MG63 (cell line): ENCODE results near the gene TMOD3. TPM values are rescaled to one million over a fixed set of nuclear protein-coding genes. Genes with fewer than 3 reads are reported as not detected.
"Not testable (repeated sequence)": the region's sequence is repeated elsewhere in the genome, so short reads cannot be mapped to it uniquely, and the experiment has no call there.

Experiments
- DNase-seq: peaks from one replicate; pipeline ENCODE4 v3.0.0-alpha.2; 2020
- H3K27me3 ChIP-seq: fragments of 250-450 bp; sonication (Bioruptor Pico); 2 replicates; pipeline ENCODE4 v1.5.1; 2020; ENCODE audit warnings: mild to moderate bottlenecking, moderate library complexity
- H3K36me3 ChIP-seq: fragments of 250-450 bp; sonication (Bioruptor Pico); 2 replicates; pipeline ENCODE4 v1.5.1; 2020; ENCODE audit warnings: mild to moderate bottlenecking, moderate library complexity
- H3K4me3 ChIP-seq: fragments of 250-450 bp; sonication (Bioruptor Pico); 2 replicates; pipeline ENCODE4 v1.5.1; 2020; ENCODE audit warnings: mild to moderate bottlenecking, moderate library complexity
- H3K9me3 ChIP-seq: fragments of 250-450 bp; sonication (Bioruptor Pico); 2 replicates; pipeline ENCODE4 v1.5.1; 2020; ENCODE audit warnings: mild to moderate bottlenecking, moderate library complexity
- total RNA-seq: library from RNA; depleted of rRNA; stranded (reverse); fragments of >200 nt; shearing (Covaris generic); gene quantifications from 2 replicates; pipeline ENCODE4 v1.2.3, GENCODE V29; 2014; ENCODE audit warnings: low replicate concordance

Gene TMOD3
- total RNA-seq, 1 experiment from 2014 or later = 37.8 TPM

DNA sequence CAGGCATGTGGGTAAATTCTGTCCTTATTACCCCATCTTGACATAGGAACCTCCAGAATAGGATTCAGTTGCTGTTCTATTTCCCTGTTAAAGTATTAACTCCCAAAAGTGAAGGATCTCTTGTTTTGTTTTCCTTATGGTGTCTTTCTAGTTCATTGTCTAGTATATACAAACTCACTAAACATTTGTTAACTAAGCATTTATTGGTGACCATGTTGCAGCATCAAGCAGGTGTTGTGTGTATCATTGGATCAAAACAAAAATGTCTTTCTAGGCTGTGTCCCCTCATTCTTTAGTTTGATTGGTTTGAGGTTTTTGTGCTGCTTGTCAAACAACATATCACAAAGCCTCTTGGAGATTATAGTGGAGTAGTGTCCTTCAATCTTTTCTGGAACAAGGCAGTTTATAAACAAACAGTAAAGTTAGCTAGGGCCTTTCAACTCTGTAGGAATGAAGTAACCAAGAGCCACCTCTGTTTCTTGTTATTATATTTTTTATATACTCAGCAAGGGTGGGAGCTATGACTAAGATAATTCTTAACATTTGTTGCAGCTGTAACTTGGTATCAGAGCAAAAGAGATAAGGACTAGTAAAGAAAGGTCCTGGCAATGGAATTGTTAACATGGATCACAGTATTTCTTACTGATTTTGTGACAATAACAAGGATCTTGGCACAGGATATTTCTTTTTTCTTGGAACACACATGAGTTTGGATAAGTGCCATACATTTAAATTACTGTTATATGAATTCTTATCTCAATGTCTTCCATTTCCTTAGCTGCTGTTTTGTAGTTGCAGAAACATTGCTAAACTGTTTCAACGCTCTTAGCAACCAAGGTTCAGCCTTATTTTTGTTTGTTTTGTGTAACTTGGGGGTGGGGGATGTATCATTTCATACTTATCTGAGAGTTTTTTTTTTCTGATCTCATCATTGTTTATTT, 49.3 kb downstream of the TMOD3 start:
- Histone ChIP-seq H3K4me3 (no peak overlapping the region), H3K36me3 (no peaks in the 10 kb centered on the region), H3K9me3 (no peaks in the 10 kb centered on the region), H3K27me3 (no peaks in the 10 kb centered on the region)
- no peak for DNase-seq

DNA sequence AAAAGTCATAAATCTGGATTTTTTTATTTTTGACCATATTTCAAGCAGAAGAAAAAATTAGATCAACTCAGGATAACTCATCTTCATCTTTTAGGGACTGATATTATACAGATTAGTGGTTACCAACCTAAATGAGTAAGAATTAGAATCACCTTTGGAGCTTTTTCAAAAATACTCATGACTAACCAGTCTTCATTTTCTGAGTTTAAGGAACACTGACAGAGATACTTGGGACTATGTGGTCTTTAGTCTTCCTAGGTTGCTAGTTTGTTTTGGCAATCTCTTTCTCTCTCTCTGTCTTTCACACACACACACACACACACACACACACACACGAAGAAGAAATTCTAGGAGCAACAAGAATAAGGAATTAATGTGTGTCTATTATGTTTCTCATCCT, 50.1 kb downstream of the TMOD3 start:
- H3K27me3 ChIP-seq = no peaks in the 10 kb centered on the region

DNA sequence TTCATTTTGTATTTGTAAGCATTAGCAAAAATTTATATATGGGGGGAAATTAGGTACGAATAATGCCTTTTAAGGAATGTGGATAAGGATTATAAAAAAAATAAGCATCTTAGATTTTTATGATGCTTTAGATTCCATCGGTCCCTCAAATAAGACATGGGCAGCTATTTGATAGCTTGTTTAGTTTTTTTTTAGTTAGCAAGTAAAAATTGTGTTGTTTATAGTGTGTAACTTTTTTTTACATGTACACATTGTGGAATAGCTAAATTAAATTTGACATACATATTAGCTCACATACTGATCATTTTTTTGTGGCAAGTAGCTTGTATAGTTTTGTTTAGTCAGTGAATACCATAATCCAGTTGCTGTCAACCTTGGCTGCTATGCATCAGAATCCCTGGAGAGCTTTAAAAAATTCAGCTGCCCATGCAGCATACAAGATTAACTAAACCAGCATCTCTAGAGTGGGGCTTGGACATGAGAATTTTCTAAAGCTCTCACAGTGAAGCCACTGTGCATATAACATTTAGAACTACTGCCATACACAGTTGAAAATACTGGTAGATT, 53.9 kb downstream of the TMOD3 start:
- Histone ChIP-seq H3K27me3 (no peaks in the 10 kb centered on the region), H3K36me3 (peaks cover 5% of the 10 kb centered on the region), H3K9me3 (no peaks in the 10 kb centered on the region), H3K4me3 (no peak overlapping the region)
- DNase-seq = peak; percentile 42

More for the DNA sequence above, 50.1 kb downstream of the TMOD3 start:
- no peaks in the 10 kb centered on the region for H3K36me3 ChIP-seq
- H3K9me3 ChIP-seq = no peaks in the 10 kb centered on the region
- no peak overlapping the region for H3K4me3 ChIP-seq
- DNase-seq = no peak

DNA sequence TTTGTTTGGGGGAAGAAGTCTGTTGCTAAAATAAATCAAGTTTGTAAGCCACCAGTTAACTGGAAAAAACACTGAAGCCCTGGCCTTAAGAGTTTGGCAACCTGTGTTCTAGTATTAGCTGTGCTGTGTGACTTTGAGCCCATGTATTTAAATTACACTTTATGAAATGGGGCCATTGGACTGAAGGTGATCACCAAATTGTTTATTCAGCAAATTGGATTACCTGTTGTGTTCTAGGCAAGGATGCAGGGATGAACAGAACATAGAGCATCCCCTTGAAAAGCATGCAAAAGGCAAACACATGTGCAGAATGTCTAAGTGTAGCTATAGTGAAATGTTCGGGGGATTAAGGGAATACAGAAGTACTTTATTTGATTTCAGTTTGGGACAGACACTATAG, 54.6 kb downstream of the TMOD3 start:
- peaks cover 8% of the 10 kb centered on the region for H3K36me3 ChIP-seq
- H3K4me3 ChIP-seq = no peak overlapping the region
- no peaks in the 10 kb centered on the region for H3K9me3 ChIP-seq
- DNase-seq = no peak
- H3K27me3 ChIP-seq = no peaks in the 10 kb centered on the region

DNA sequence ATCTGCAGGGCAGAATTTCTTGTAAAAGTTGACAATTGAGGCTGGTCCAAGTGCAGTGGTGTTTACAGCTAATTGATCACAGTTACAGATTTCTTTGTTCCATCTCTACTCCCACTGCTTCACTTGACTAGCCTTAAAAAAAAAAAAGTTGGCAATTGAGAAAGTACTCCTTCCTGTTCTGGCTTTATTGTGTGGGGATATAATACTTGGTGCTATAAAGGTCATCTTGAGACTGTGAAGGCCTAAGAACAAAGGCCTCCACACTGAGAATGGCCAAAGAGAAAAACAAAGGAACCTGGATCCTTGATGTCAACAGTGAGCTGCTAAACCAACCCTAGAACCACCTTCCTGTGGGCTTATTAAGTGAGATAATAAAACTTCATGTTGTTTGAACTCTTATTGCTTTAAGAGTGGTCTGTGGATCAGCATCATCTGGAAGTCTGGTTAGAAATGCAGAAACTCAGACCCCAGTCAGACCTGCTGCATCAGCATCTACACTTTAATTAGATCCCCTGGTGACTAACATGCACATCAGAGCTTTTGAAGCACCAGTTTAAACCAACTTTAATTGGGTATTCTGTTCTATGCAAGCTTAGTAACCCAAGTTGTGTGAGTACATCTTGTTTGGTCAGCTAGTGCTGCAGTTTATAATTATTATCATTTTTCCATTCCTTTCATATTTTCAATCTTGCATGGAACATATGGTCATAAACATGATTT, 55.2 kb downstream of the TMOD3 start:
- Histone ChIP-seq H3K4me3 (no peak overlapping the region), H3K27me3 (no peaks in the 10 kb centered on the region), H3K36me3 (peaks cover 14% of the 10 kb centered on the region), H3K9me3 (no peaks in the 10 kb centered on the region)
- DNase-seq = no peak

DNA sequence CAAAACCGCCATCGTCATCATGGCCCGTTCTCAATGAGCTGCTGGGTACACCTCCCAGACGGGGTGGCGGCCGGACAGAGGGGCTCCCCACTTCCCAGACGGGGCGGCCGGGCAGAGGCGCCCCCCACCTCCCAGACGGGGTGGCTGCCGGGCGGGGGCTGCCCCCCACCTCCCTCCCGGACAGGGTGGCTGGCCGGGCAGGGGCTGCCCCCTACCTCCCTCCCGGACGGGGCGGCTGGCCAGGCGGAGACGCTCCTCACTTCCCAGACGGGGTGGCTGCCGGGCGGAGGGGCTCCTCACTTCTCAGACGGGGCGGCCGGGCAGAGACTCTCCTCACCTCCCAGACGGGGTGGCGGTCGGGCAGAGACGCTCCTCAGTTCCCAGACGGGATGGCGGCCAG, 56.3 kb downstream of the TMOD3 start:
- not testable (repeated sequence) for DNase-seq, H3K9me3 ChIP-seq, H3K27me3 ChIP-seq, H3K4me3 ChIP-seq
- H3K36me3 ChIP-seq = peaks cover 17% of the 10 kb centered on the region

DNA sequence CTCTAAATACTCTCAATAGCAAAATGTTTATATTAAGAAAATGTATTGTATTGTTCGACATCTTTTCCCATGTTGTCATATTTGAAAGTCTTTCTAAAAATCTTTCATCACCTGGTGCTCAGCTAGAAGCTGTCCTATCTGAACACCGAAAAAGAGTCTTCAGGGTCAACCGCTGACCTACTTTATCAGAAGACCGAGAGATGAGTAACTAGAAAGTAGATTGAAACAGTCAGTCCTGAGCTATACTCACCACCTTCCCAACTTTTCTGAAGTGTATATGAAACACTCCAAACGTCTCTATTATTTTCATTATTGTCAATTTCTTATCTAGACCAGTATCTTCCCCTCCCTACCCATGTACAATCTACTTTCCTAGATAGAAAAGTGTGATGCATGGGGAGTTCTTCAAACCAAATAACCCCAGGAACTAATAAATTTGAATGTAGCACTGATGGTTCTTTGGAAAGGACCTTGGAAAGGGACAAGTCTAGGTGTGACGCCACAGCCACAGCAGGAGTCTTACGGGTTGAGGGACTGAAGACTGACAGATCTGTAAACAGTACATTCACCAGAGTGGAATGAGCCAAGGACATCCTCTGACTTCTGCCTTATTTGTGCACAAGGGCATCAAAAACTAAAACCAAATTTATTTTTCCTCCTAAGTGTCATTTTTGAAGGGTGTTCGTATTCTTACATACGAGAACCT, 58.6 kb downstream of the TMOD3 start:
- H3K36me3 ChIP-seq = peaks cover 30% of the 10 kb centered on the region
- no peak overlapping the region for H3K4me3 ChIP-seq
- DNase-seq = no peak
- no peaks in the 10 kb centered on the region for H3K9me3 ChIP-seq
- no peaks in the 10 kb centered on the region for H3K27me3 ChIP-seq

DNA sequence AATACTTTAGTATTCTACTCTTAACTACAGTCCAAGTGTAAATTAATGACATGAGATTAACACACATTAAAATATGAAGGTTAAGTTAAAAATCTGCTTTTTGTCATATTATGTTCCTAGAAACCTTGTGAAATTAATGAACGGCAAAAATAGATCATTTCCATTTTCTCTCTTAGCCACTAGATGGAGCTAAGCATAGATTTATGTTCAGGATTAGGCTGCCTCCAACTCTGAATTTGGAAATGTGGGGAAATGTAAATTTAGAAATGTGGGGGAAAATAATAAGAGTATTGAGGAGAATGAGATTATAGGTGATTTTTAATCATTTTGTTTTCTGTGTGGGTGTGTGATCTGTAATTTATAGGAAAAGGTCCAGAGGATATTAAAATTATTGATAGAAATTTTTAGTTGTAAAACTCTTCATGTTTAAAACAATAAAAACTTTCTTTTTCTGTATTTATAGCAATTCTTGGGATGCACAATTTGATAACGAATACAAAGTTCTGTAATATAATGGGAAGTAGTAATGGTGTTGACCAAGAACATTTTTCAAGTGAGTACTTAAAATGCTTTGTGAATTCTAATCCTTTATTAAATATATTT, 59.2 kb downstream of the TMOD3 start:
- Histone ChIP-seq H3K36me3 (peaks cover 30% of the 10 kb centered on the region), H3K4me3 (no peak overlapping the region), H3K9me3 (no peaks in the 10 kb centered on the region), H3K27me3 (no peaks in the 10 kb centered on the region)
- DNase-seq = no peak

DNA sequence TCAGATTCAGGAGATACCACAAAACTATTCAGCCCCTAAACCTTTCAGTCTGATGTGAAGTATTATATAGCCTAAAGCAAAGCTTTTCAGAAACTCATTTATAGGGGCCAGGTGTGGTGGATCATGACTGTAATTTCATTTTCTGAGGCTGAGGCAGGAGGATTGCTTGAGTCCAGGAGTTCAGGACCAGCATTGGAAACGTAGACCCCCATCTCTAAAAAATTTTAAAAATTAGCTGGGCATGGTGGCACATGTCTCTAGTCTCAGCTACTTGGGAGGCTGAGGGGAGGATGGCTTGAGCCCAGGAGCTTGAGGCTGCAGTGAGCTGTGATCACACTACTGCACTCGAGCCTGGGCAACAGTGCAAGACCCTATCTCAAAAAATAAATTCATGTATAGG, 60.0 kb downstream of the TMOD3 start:
- Histone ChIP-seq H3K9me3 (no peaks in the 10 kb centered on the region), H3K36me3 (peaks cover 34% of the 10 kb centered on the region), H3K4me3 (no peak overlapping the region), H3K27me3 (no peaks in the 10 kb centered on the region)
- DNase-seq = no peak

DNA sequence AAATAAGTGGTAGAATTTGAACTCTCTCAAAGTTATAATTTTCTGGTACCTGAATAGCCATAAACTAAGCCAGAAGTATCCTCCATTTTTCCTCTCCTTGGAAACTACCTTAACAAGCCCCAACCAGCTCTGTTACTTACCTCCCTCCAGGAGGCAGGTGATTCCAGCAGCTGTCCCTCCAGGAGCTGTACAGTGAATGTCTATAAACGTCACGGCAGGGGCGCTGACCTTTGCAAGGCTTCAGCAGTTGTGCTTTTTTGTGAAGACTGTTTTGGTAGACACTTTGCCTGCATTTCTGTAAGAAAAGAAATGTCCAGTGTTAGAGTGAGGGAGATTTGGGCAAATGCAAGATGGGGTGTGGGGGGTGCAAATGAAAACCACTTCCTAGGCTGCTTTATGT, 75.0 kb downstream of the TMOD3 start:
- no peak for DNase-seq
- H3K9me3 ChIP-seq = no peaks in the 10 kb centered on the region
- peaks cover 72% of the 10 kb centered on the region for H3K36me3 ChIP-seq
- no peaks in the 10 kb centered on the region for H3K27me3 ChIP-seq
- no peak overlapping the region for H3K4me3 ChIP-seq

DNA sequence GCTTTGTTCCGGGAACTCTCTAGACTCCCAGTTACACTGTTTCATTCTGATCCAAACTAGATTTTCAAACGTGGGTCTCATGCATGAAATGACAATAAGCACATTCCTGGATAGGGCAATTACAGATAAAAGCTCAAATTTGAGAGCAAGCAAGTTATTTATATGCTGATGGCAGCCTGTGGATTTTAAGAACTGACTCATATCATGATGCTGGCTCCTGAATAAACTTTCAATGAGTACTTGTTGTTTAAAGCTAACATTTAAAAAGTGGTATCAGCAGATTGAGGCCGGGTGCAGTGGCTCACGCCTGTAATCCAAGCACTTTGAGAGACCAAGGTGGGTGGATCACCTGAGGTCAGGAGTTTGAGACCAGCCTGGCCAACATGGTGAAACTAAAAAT, 75.5 kb downstream of the TMOD3 start:
- Histone ChIP-seq H3K36me3 (peaks cover 73% of the 10 kb centered on the region), H3K4me3 (no peak overlapping the region), H3K9me3 (no peaks in the 10 kb centered on the region), H3K27me3 (no peaks in the 10 kb centered on the region)
- DNase-seq = no peak

DNA sequence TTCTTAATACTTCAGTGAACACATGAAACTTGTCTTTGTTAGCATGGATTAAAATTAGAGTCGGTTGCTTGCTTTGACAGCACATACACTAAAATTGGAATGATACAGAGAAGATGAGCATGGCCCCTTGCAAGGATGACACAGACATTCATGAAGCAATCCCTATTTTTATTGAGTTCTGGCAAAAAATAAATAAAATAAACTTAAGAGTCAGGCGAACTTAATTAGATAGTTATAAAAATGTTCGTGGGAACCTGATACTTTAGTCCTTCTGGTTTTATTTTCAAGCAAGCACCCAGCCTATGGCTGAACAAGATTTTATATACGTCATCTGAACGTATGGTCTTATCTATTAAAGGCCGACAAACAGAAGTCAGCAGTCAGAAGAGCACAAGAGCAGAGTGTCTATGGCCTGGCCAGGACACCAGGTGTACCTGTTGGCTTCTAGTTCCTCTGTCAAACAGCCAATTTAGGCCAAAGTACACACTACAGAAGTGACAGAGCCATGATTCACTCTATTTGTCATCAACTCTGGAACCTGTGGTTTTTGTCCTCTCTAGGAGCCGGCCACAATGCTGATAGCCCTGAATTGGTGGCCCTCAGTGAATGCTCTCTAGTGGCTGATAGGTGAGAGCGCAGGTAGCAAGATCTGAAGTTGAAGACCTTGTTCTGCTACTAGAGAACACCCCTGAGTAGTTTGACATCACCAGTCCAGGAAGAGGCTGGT, 77.8 kb downstream of the TMOD3 start:
- Histone ChIP-seq H3K27me3 (no peaks in the 10 kb centered on the region), H3K9me3 (no peaks in the 10 kb centered on the region), H3K36me3 (peaks cover 58% of the 10 kb centered on the region), H3K4me3 (no peak overlapping the region)
- DNase-seq = no peak

DNA sequence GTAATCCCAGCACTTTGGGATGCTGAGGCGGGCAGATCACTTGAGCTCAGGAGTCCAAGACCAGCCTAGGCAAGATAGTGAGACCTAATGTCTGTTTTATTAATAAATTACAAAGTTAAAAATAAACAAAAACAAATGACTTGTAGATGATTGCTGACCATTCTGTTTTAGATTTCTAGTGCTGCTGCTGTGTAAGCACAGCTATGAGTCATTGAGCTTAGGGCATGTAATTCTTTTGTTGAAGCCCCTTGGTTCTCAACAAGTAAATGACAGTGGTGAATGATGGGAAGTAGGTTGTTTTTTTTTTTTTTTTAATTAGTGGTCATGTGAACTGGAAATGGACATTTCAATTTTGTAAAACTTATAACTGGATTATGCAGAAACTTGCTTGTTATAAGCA, 78.9 kb downstream of the TMOD3 start:
- H3K4me3 ChIP-seq = no peak overlapping the region
- peaks cover 59% of the 10 kb centered on the region for H3K36me3 ChIP-seq
- no peaks in the 10 kb centered on the region for H3K27me3 ChIP-seq
- no peak for DNase-seq
- no peaks in the 10 kb centered on the region for H3K9me3 ChIP-seq

DNA sequence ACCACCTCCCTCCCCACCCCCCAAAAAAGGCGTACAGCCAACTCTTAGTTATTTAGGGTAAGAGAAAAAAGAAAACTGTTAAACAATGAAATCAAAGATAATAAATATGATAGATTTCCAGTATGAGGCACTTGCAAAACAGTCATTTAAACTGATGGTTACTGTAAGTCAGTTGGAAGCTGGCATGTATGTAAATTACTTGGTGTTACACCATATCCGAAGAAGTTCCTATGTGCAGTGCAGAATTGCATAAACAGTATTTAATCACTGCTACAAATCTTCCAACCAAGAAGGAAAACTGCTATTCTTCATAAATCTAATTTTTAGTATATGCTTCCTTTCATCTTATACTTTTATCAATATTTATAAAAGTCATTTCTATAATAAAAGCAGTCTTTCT, 80.1 kb downstream of the TMOD3 start:
- Histone ChIP-seq H3K4me3 (no peak overlapping the region), H3K36me3 (peaks cover 47% of the 10 kb centered on the region), H3K9me3 (no peaks in the 10 kb centered on the region), H3K27me3 (no peaks in the 10 kb centered on the region)
- DNase-seq = no peak

DNA sequence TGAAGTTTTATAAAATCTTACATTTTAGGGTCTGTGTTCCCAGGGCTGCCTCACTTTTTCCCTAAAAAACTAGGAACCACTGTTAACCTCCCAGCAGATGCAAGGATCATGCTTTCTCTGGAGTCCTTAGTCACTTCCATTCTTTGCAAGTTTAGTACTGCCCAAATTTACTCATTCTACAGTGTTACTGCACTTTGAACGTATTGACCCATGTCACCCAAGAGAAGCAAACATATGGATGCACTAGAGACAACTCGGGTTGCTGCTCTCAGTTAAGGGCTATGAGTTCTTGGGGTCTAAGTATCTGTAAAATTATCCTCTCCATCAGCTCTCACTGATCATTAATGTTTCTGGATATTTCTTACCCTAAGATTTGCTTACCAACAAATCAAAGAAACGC, 83.1 kb downstream of the TMOD3 start:
- Histone ChIP-seq H3K27me3 (no peaks in the 10 kb centered on the region), H3K36me3 (peaks cover 46% of the 10 kb centered on the region), H3K9me3 (no peaks in the 10 kb centered on the region), H3K4me3 (no peak overlapping the region)
- DNase-seq = no peak

DNA sequence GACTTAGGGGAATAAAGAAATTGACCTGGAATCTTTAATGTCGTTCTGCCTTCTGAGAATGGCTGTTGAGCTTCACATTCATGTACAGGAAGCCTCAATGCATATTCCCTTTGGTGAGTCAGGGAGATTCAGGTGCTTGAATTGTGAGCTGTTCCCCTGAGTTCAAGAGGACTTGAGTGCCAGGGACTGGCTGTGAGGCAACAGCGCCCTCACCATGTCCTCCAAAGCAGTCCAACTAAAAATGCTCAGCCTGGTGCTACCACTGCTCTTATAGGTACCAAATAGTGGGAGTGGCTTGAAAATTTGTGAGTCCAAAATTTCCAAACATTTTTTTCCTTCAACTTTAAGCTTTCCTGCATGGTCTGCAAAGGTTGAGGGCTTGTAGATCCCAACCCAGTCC, 88.0 kb downstream of the TMOD3 start:
- no peak overlapping the region for H3K4me3 ChIP-seq
- H3K36me3 ChIP-seq = peaks cover 57% of the 10 kb centered on the region
- no peaks in the 10 kb centered on the region for H3K27me3 ChIP-seq
- DNase-seq = peak; percentile 33
- no peaks in the 10 kb centered on the region for H3K9me3 ChIP-seq
